ENCODE measurements around the gene RNF41. TPM values are rescaled to one million over a fixed set of nuclear protein-coding genes. Genes with fewer than 3 reads are reported as not detected.
A peak's percentile ranks its signal among the peaks of the same experiment; 100 is the strongest.

RNF41 gene
- polyA plus RNA-seq, 1 of the 3 experiments (the other 2 are of a cell fraction) = 127 TPM

DNA sequence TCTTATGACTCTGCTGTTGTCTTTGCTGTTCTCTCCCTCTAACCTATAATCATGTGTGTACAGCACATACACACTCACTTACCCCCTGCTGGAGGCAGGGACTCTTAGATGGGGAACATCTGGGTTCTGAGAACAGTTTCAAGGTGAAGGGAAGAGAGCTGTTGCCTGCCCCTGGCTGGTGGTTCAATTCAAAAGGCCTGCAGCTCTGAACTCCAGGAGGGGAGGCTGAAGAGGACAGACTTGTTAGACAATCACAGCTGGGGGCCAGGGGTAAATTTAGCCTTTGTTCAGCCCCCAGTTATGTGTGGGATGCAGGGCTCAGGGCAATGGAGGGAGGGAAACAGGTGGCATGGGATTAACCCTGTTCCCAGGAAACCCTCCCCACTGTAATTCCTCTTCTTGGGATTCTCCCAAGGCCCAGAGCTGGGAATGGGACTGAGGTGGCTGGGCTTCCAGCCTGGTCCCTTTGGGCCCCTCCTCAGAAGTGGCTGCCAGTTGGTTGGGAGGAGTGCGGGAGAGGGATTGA is 67.4 kb downstream of the RNF41 start (continued):
- TF ChIP-seq POLR2AphosphoS5 (IDR thresholded peaks at IDR 0.05; ENCODE audit: low read depth, low read length) = no peak
- TF ChIP-seq IRF3 (IDR thresholded peaks at IDR 0.05; ENCODE audit: low read depth, low read length) = no peak
- TF ChIP-seq MEF2A (IDR thresholded peaks at IDR 0.05; ENCODE audit: borderline replicate concordance, low read depth) = no peak
- no peak for TF ChIP-seq EP300 (IDR thresholded peaks at IDR 0.05; ENCODE audit: borderline replicate concordance in 1 of 2, low read depth in 1 of 2, low read length in 1 of 2)
- TF ChIP-seq SIN3A (IDR thresholded peaks at IDR 0.05; ENCODE audit: borderline replicate concordance, low read depth, low read length) = no peak

DNA sequence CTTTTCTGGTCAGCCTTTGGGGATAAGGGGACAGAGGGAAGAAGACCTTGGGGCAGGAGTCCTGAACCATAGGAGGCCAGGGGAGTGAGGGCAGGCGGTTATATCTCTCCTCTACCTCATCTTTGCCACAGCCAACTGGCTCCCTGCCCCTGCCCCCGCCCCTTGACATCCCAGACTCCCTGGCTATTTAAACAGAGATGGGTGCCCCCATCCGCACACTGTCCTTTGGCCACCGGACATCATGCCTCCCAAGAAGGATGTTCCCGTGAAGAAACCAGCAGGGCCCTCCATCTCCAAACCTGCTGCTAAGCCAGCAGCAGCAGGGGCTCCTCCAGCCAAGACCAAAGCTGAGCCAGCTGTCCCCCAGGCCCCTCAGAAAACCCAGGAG is 68.0 kb downstream of the RNF41 start:
- TF ChIP-seq RFX5 (IDR thresholded peaks at IDR 0.05; ENCODE audit: low read length) (no peak), GABPA (IDR thresholded peaks at IDR 0.05; ENCODE audit: low read depth) (no peak), GATA2 (CRISPR knock-in tag; IDR thresholded peaks at IDR 0.05) (no peak)
- Histone ChIP-seq H2AFZ (ENCODE audit: low read depth) (no peak overlapping the region), H3K27ac (ENCODE audit: low read depth in 2 of 2, low read length in 1 of 2) (no peak overlapping the region), H4K20me1 (ENCODE audit: insufficient read depth) (no peaks in the 10 kb centered on the region), H3K36me3 (replicated peaks in 1 of 2; ENCODE audit: control insufficient read depth in 1 of 2, insufficient read depth in 2 of 2, low read length in 1 of 2) (peaks cover 6 to 9% of the 10 kb centered on the region in 2 experiments), H3F3A (replicated peaks; ENCODE audit: insufficient read depth) (peaks cover 25% of the 10 kb centered on the region), H3K4me2 (peak overlapping the region; percentile 95), H3K9ac (peak overlapping the region; percentile 82; the same call in 1 of the 2 replicates), H3K27me3 (ENCODE audit: insufficient read depth) (no peaks in the 10 kb centered on the region), H3K9me3 (no peaks in the 10 kb centered on the region), H3K4me3 (ENCODE audit: low read depth in 2 of 2, low read length in 1 of 2) (peak overlapping the region; percentile 62 to 87; a peak in 3 of 4 replicates), H3K79me2 (ENCODE audit: insufficient read depth) (peaks cover 41% of the 10 kb centered on the region), H3K4me1 (ENCODE audit: control insufficient read depth in 1 of 2, insufficient read depth in 2 of 2, low read depth in 1 of 2, low read length in 1 of 2) (peaks cover 23 to 25% of the 10 kb centered on the region in 2 experiments; a peak in 3 of 4 replicates), H3K9me2 (no peaks in the 10 kb centered on the region)
- 80% methylated on average over 5 of the region's 5 CpGs for WGBS (ENCODE audit: low lambda C conversion rate)
- DNase-seq = no peak
- POLR2A ChIA-PET = no interaction called here
- CTCF ChIA-PET = interaction anchor here (1.4 to 2.4 kb wide), 2 partner anchors 25 to 36 kb away, joined by 6 to 14 read pairs; partner anchors contain the start of gene SMARCC2

GRCh38 chr12:56152756-56153677 is 68.7 kb downstream of the RNF41 start:
- Histone ChIP-seq H3K9ac (peak overlapping the region; percentile 82), H3K36me3 (replicated peaks in 1 of 2; ENCODE audit: control insufficient read depth in 1 of 2, insufficient read depth in 2 of 2, low read length in 1 of 2) (peaks cover 6 to 9% of the 10 kb centered on the region in 2 experiments), H4K20me1 (ENCODE audit: insufficient read depth) (no peaks in the 10 kb centered on the region), H3F3A (replicated peaks; ENCODE audit: insufficient read depth) (peaks cover 25% of the 10 kb centered on the region), H3K4me3 (ENCODE audit: low read depth in 2 of 2, low read length in 1 of 2) (peak overlapping the region; percentile 62 to 87), H3K9me2 (no peaks in the 10 kb centered on the region), H2AFZ (ENCODE audit: low read depth) (no peak overlapping the region; the same call in 1 of the 2 replicates), H3K27me3 (ENCODE audit: insufficient read depth) (no peaks in the 10 kb centered on the region), H3K79me2 (ENCODE audit: insufficient read depth) (peaks cover 34% of the 10 kb centered on the region), H3K9me3 (no peaks in the 10 kb centered on the region), H3K4me2 (peak overlapping the region; percentile 95), H3K27ac (ENCODE audit: low read depth in 2 of 2, low read length in 1 of 2) (peak overlapping the region; percentile 54 to 85; a peak in 3 of 4 replicates), H3K4me1 (ENCODE audit: control insufficient read depth in 1 of 2, insufficient read depth in 2 of 2, low read depth in 1 of 2, low read length in 1 of 2) (peaks cover 23 to 25% of the 10 kb centered on the region in 2 experiments; a peak in 3 of 4 replicates)
- WGBS (ENCODE audit: low lambda C conversion rate) = 6% methylated on average over 8 of the region's 8 CpGs
- DNase-seq = peak; percentile 48
- ChIA-PET POLR2A (no interaction called here), CTCF (interaction anchor here (1.4 to 2.4 kb wide), 2 partner anchors 24 to 37 kb away, joined by 6 to 14 read pairs; partner anchors contain the start of gene SMARCC2)
- no peak for TF ChIP-seq RFX5 (IDR thresholded peaks at IDR 0.05; ENCODE audit: low read length)
- no peak for TF ChIP-seq REST (IDR thresholded peaks at IDR 0.05; ENCODE audit: low read depth, low read length)
- TF ChIP-seq NRF1 (IDR thresholded peaks at IDR 0.05; ENCODE audit: low read depth, low read length) = no peak
- no peak for TF ChIP-seq GABPA (IDR thresholded peaks at IDR 0.05; ENCODE audit: low read depth)
- TF ChIP-seq, protein P1, sequence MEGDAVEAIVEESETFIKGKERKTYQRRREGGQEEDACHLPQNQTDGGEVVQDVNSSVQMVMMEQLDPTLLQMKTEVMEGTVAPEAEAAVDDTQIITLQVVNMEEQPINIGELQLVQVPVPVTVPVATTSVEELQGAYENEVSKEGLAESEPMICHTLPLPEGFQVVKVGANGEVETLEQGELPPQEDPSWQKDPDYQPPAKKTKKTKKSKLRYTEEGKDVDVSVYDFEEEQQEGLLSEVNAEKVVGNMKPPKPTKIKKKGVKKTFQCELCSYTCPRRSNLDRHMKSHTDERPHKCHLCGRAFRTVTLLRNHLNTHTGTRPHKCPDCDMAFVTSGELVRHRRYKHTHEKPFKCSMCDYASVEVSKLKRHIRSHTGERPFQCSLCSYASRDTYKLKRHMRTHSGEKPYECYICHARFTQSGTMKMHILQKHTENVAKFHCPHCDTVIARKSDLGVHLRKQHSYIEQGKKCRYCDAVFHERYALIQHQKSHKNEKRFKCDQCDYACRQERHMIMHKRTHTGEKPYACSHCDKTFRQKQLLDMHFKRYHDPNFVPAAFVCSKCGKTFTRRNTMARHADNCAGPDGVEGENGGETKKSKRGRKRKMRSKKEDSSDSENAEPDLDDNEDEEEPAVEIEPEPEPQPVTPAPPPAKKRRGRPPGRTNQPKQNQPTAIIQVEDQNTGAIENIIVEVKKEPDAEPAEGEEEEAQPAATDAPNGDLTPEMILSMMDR (IDR thresholded peaks at IDR 0.05) = no peak
- TF ChIP-seq YY1 (IDR thresholded peaks at IDR 0.05; ENCODE audit: low read depth) = no peak
- TF ChIP-seq FOSL2 (IDR thresholded peaks at IDR 0.05; ENCODE audit: borderline replicate concordance, low read depth) = no peak
- no peak for TF ChIP-seq PBX3 (IDR thresholded peaks at IDR 0.05)
